OCI-LY7 (cell line): ENCODE data around the gene TMEM14A. TPM values are rescaled to one million over a fixed set of nuclear protein-coding genes. Genes with fewer than 3 reads are reported as not detected.

ENCODE experiments used
- BruUV-seq: library from RNA; stranded (reverse); fragments of 400-500 nt; replicated peaks from 2 replicates; lab custom pipeline; 2021; lab: Mats Ljungman, UMichigan
- CTCF ChIA-PET: fragments of 300-600 bp; sonication (Branson Sonifier 250); formaldehyde crosslinking; loops from one replicate; lab custom pipeline; 2022; ENCODE audit warnings: antibody characterized with exemption; ENCODE audit not compliant: unreplicated experiment; lab: Charles Lee
- POLR2A ChIA-PET: fragments of 300-600 bp; sonication (Branson Sonifier 250); formaldehyde crosslinking; loops from one replicate; lab custom pipeline; 2022; ENCODE audit warnings: antibody characterized with exemption; lab: Charles Lee
- DNase-seq: peaks from one replicate; pipeline ENCODE4 v3.0.0-alpha.2; 2015; ENCODE audit warnings: low spot score
- H2AFZ ChIP-seq: fragments of 200-600 bp; sonication (generic), shearing (Covaris generic); 2 replicates; pipeline ENCODE4 v1.6.1; 2014; ENCODE audit warnings: mild to moderate bottlenecking, antibody characterized with exemption, low read length, moderate library complexity
- H3K27ac ChIP-seq: fragments of 200-600 bp; sonication (generic); 2 replicates; pipeline ENCODE4 v1.5.1; 2014; ENCODE audit warnings: mixed run types, low read depth, mild to moderate bottlenecking, moderate library complexity, low read length, inconsistent platforms; ENCODE audit not compliant: poor library complexity, severe bottlenecking
- H3K36me3 ChIP-seq: fragments of 200-600 bp; sonication (generic); 2 replicates; pipeline ENCODE4 v1.6.1; 2014; ENCODE audit warnings: mild to moderate bottlenecking, antibody characterized with exemption, low read length, moderate library complexity, mixed read lengths; ENCODE audit not compliant: insufficient read depth
- H3K4me1 ChIP-seq: fragments of 200-600 bp; sonication (generic); 2 replicates; pipeline ENCODE4 v1.5.1; 2014; ENCODE audit warnings: mild to moderate bottlenecking, low read length; ENCODE audit not compliant: insufficient read depth, poor library complexity, severe bottlenecking
- H3K4me2 ChIP-seq: fragments of 200-600 bp; sonication (generic); 2 replicates; pipeline ENCODE4 v1.6.1; 2014; ENCODE audit warnings: mild to moderate bottlenecking, low read length
- H3K4me3 ChIP-seq: fragments of 200-600 bp; sonication (generic); 2 replicates; pipeline ENCODE4 v1.5.1; 2014; ENCODE audit warnings: mild to moderate bottlenecking, low read depth, low read length; ENCODE audit not compliant: poor library complexity, severe bottlenecking
- H3K79me2 ChIP-seq: fragments of 200-600 bp; sonication (generic); 2 replicates; pipeline ENCODE4 v1.6.1; 2016; ENCODE audit warnings: low read depth, mild to moderate bottlenecking, low read length, moderate library complexity, mixed read lengths; ENCODE audit not compliant: insufficient read depth
- H3K9me2 ChIP-seq: fragments of 200-600 bp; sonication (generic); 2 replicates; pipeline ENCODE4 v1.6.1; 2016; ENCODE audit warnings: mild to moderate bottlenecking, low read length, mixed read lengths; ENCODE audit not compliant: insufficient read depth
- H3K9me3 ChIP-seq: fragments of 200-600 bp; sonication (generic); 2 replicates; pipeline ENCODE4 v1.6.1; 2014; ENCODE audit warnings: mild to moderate bottlenecking, mixed run types, low read length, mixed read lengths
- H4K20me1 ChIP-seq: fragments of 200-600 bp; sonication (generic); 2 replicates; pipeline ENCODE4 v1.6.1; 2014; ENCODE audit warnings: mild to moderate bottlenecking, antibody characterized with exemption, low read length, moderate library complexity, mixed read lengths; ENCODE audit not compliant: insufficient read depth
- EZH2phosphoT487 ChIP-seq: fragments of 200-600 bp; sonication (generic); IDR thresholded peaks from 2 replicates; pipeline ENCODE4 v1.6.1; 2018; ENCODE audit warnings: low read depth, borderline replicate concordance, mild to moderate bottlenecking, mixed run types, antibody characterized with exemption, low read length, moderate library complexity, mixed read lengths
- intact Hi-C: fragments of 100-400 bp; cut with micrococcal nuclease; formaldehyde crosslinking; loops from one replicate; pipeline ENCODE4 v1.10.0; 2022; ENCODE audit not compliant: unreplicated experiment
- total RNA-seq, 2 experiments: library from RNA; depleted of rRNA in 1 of 2; stranded (reverse); fragments of >200 nt in 1 of 2; shearing (Covaris generic) in 1 of 2; gene quantifications; 2 replicates each; pipeline ENCODE4 v1.2.3, GENCODE V29; 2014 to 2022
- TF ChIP-seq, protein P1 (sequence below): fragments of 200-600 bp; sonication (generic); conservative IDR thresholded peaks from 2 replicates; pipeline ENCODE4 v1.5.1; 2014; ENCODE audit warnings: mild to moderate bottlenecking, antibody characterized with exemption, low read length, moderate library complexity, mixed read lengths

TMEM14A gene
- total RNA-seq, 2 experiments from 2014 or later, result 17.8 to 32.7 TPM

DNA sequence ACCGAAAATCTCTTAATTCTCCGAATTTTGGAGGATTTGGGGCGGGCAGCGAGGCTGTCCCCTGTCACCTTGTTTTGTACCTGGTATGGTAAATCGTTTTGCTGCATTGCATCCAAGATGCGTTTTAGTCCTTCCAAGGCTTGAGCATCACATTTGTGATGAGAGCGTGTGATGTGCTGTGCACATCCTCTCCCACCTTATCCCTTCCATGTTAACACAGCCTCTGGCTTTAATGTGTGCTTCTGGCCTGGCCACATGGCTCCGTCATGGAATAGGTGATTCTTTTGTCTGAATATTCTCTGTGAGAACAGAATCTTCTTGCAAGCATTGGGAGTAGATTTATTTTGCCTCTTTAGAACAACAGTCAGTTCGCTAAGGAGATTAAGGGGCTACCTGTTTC, 763 bp downstream of the TMEM14A start:
- peaks cover 7% of the 10 kb centered on the region; the same call in 1 of the 2 replicates for H3K79me2 ChIP-seq
- no peak overlapping the region for H3K27ac ChIP-seq
- H2AFZ ChIP-seq, result peak overlapping the region; percentile 91; the same call in 1 of the 2 replicates
- peak overlapping the region; percentile 97 for H3K4me2 ChIP-seq
- no peaks in the 10 kb centered on the region for H3K9me3 ChIP-seq
- no peaks in the 10 kb centered on the region for H4K20me1 ChIP-seq
- TF ChIP-seq, protein P1, sequence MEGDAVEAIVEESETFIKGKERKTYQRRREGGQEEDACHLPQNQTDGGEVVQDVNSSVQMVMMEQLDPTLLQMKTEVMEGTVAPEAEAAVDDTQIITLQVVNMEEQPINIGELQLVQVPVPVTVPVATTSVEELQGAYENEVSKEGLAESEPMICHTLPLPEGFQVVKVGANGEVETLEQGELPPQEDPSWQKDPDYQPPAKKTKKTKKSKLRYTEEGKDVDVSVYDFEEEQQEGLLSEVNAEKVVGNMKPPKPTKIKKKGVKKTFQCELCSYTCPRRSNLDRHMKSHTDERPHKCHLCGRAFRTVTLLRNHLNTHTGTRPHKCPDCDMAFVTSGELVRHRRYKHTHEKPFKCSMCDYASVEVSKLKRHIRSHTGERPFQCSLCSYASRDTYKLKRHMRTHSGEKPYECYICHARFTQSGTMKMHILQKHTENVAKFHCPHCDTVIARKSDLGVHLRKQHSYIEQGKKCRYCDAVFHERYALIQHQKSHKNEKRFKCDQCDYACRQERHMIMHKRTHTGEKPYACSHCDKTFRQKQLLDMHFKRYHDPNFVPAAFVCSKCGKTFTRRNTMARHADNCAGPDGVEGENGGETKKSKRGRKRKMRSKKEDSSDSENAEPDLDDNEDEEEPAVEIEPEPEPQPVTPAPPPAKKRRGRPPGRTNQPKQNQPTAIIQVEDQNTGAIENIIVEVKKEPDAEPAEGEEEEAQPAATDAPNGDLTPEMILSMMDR, result no peak
- no peak for TF ChIP-seq EZH2phosphoT487
- H3K4me3 ChIP-seq, result peak overlapping the region; percentile 75
- BruUV-seq, result no TSS peak
- H3K36me3 ChIP-seq, result peaks cover 25% of the 10 kb centered on the region
- ChIA-PET POLR2A (interaction anchor here (0.5 to 1.3 kb wide), 9 partner anchors 8 to 767 kb away, joined by 3 to 12 read pairs (median 4); partner anchors contain the start of gene MCM3), CTCF (interaction anchor here (0.6 to 1.6 kb wide), 2 partner anchors 256 to 263 kb away, joined by 3 to 4 read pairs; no protein-coding TSS in a partner anchor)
- intact Hi-C loops, result loop anchor here (2.0 kb wide), 1 partner anchor 393 kb away; the partner anchor contains the start of gene FBXO9
- no peak for DNase-seq
- no peaks in the 10 kb centered on the region for H3K9me2 ChIP-seq
- H3K4me1 ChIP-seq, result peaks cover 41% of the 10 kb centered on the region

DNA sequence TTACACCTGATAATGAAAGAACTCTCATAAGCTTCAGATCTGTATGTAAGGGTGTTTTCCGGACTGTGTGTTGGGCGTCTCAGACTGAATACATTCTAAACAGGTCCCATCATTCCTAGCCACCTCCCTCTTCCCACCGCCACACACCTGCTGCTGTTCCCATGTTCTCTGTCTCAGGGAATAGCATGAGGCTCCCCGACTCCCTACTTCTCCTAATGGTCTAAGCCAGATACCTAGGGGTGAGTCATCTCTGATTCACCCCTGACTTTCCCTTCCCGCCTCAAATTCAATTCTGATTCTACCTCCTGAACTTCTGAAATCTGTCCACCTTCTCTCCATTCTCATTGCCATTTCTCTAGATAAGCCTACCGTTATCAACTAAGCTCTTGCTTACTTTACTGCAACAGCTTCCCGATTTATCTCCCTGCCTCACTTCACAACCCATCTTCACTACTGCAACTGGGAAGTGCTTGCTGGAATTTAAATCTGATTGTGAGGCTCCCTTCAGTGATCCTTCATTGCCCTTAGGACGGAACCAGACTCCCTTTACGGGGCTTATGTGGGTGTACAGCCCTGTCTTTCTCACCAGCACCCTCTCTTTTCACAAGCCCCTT, 1.6 kb downstream of the TMEM14A start:
- no peak for DNase-seq
- H3K36me3 ChIP-seq, result peaks cover 23% of the 10 kb centered on the region
- CTCF ChIA-PET, result no interaction called here
- peak overlapping the region; percentile 97; the same call in 1 of the 2 replicates for H3K4me2 ChIP-seq
- TF ChIP-seq, protein P1, result no peak
- TF ChIP-seq EZH2phosphoT487, result no peak
- no peak overlapping the region for H2AFZ ChIP-seq
- intact Hi-C loops, result no loop called here
- no peaks in the 10 kb centered on the region for H4K20me1 ChIP-seq
- POLR2A ChIA-PET, result interaction anchor here (0.5 to 1.3 kb wide), 8 partner anchors 9 to 766 kb away, joined by 3 to 4 read pairs (median 4); partner anchors contain the start of gene MCM3
- no peak overlapping the region for H3K27ac ChIP-seq
- no peaks in the 10 kb centered on the region for H3K9me2 ChIP-seq
- H3K4me1 ChIP-seq, result peaks cover 32% of the 10 kb centered on the region
- BruUV-seq, result no TSS peak
- H3K9me3 ChIP-seq, result no peaks in the 10 kb centered on the region
- H3K4me3 ChIP-seq, result peak overlapping the region; percentile 75
- no peaks in the 10 kb centered on the region for H3K79me2 ChIP-seq

DNA sequence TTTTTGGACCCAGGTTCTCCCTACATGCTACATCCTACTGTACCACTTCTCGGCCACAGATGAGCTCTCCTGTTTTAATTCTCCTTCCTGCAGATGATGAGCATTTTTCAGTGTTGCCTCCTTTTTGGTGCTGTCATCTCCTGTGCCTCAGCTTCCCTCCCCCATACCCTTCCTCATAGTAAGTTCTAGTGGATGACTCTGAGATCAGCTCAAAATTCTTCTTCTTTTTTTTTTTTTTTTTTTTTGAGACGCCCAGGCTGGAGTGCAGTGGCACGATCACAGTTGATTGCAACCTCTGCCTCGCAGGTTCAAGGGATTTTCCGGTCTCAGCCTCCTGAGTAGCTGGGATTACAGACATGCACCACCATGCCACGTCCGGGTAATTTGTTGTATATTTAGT, 3.8 kb downstream of the TMEM14A start:
- no peak for DNase-seq
- no TSS peak for BruUV-seq
- POLR2A ChIA-PET, result interaction anchor here (0.6 to 1.7 kb wide), 3 partner anchors 9 to 391 kb away, joined by 3 to 7 read pairs (median 4); partner anchors contain the start of gene MCM3
- no peaks in the 10 kb centered on the region for H3K9me3 ChIP-seq
- H3K27ac ChIP-seq, result no peak overlapping the region
- H4K20me1 ChIP-seq, result no peaks in the 10 kb centered on the region
- peaks cover 15% of the 10 kb centered on the region for H3K4me1 ChIP-seq
- H2AFZ ChIP-seq, result no peak overlapping the region
- no peaks in the 10 kb centered on the region for H3K9me2 ChIP-seq
- intact Hi-C loops, result no loop called here
- CTCF ChIA-PET, result interaction anchor here (0.5 to 1.0 kb wide), 3 partner anchors 11 to 367 kb away, joined by 3 read pairs; no protein-coding TSS in a partner anchor
- H3K79me2 ChIP-seq, result no peaks in the 10 kb centered on the region
- TF ChIP-seq, protein P1, result no peak
- no peak for TF ChIP-seq EZH2phosphoT487
- H3K4me2 ChIP-seq, result no peak overlapping the region
- H3K4me3 ChIP-seq, result no peak overlapping the region
- peaks cover 20% of the 10 kb centered on the region for H3K36me3 ChIP-seq
